HepG2 (cell line): ENCODE data around the gene TMEM132D.

Source experiments
- ATF7 ChIP-seq, 2 experiments: fragments of 450-650 bp in 1 of 2; sonication (generic) in 1 of 2; formaldehyde crosslinking in 1 of 2; IDR thresholded peaks; 2 replicates each; pipeline versions ENCODE4 v1.4.0 to v1.6.1; 2016 to 2020; ENCODE audit warnings: antibody characterized with exemption in 1 of 2, mild to moderate bottlenecking in 1 of 2, missing genetic modification reagents in 1 of 2
- CAMTA2 ChIP-seq: sonication (generic); formaldehyde crosslinking; IDR thresholded peaks from 2 replicates; pipeline ENCODE4 v1.4.0; 2020; ENCODE audit warnings: mild to moderate bottlenecking, missing genetic modification reagents, borderline replicate concordance
- CBX5 ChIP-seq: sonication (generic); formaldehyde crosslinking; IDR thresholded peaks from 2 replicates; pipeline ENCODE4 v1.4.0; 2020; ENCODE audit warnings: missing genetic modification reagents, borderline replicate concordance
- POLR2AphosphoS5 ChIP-seq: IDR thresholded peaks from 2 replicates; pipeline ENCODE4 v1.6.1; 2012; ENCODE audit warnings: low read depth, low read length
- ZBTB3 ChIP-seq: sonication (generic); formaldehyde crosslinking; IDR thresholded peaks from 2 replicates; pipeline ENCODE4 v1.4.0; 2020; ENCODE audit warnings: low read depth, mild to moderate bottlenecking, moderate library complexity, missing genetic modification reagents, borderline replicate concordance
- ZNF558 ChIP-seq: sonication (generic); formaldehyde crosslinking; IDR thresholded peaks from 2 replicates; pipeline ENCODE4 v1.9.0; 2022; ENCODE audit warnings: mild to moderate bottlenecking, missing genetic modification reagents, borderline replicate concordance

DNA sequence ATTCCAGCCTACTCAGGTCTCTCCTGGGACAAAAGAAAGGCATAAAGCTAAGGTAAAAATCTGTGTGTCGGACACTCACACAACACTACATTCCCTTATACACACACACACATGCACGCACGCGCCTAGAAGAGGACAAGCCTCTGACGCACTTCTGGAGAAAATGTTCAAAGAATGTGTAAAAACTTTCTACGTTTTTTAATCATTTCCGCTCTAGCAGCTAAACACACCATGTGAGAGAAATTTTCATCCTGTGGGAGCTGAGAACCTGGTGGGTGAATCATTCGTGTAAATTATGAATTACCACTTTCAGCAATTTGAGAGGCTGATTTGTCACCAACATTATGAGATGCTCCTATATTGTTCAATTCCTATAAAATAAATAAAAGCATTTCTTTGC lies 494.5 kb downstream of the TMEM132D start:
- TF ChIP-seq CBX5 (CRISPR knock-in tag) = no peak
- no peak for TF ChIP-seq POLR2AphosphoS5
- TF ChIP-seq ATF7 (IDR thresholded peaks at IDR 0.05) = no peak
- no peak for TF ChIP-seq ATF7 (CRISPR knock-in tag; IDR thresholded peaks at IDR 0.05)
- TF ChIP-seq CAMTA2 (CRISPR knock-in tag) = no peak
- no peak for TF ChIP-seq ZBTB3 (CRISPR knock-in tag)
- no peak for TF ChIP-seq ZNF558 (CRISPR knock-in tag)
